Kidney epithelial cell (primary cell): ENCODE data around the gene CCDC88C. TPM values are rescaled to one million over a fixed set of nuclear protein-coding genes. Genes with fewer than 3 reads are reported as not detected.

ENCODE experiments used
- DNase-seq: peaks from one replicate; pipeline ENCODE4 v3.0.0-alpha.2; 2010; ENCODE audit warnings: low read depth
- H3K27me3 ChIP-seq: 2 replicates; pipeline ENCODE4 v1.6.0; 2011; ENCODE audit warnings: low read length; ENCODE audit not compliant: control insufficient read depth, insufficient read depth
- H3K36me3 ChIP-seq: 2 replicates; pipeline ENCODE4 v1.5.1; 2011; ENCODE audit warnings: low read length; ENCODE audit not compliant: control insufficient read depth, insufficient read depth
- H3K4me3 ChIP-seq: 2 replicates; pipeline ENCODE4 v1.5.1; 2011; ENCODE audit warnings: low read depth, mild to moderate bottlenecking, control low read depth, low read length
- CTCF ChIP-seq: IDR thresholded peaks from 2 replicates; pipeline ENCODE4 v1.5.1; 2011; ENCODE audit warnings: mild to moderate bottlenecking, moderate library complexity, low read length, control low read depth, inconsistent platforms; ENCODE audit not compliant: insufficient read depth, poor library complexity, severe bottlenecking
- total RNA-seq: library from RNA; depleted of rRNA; stranded (reverse); fragments of >200 nt; gene quantifications from 2 replicates; pipeline ENCODE4 v1.2.3, GENCODE V29; 2015

Gene CCDC88C
- total RNA-seq, 1 donor from 2014 or later = 22.4 TPM

- DNase-seq = no peak
- Histone ChIP-seq H3K4me3 (no peak overlapping the region), H3K27me3 (no peaks in the 10 kb centered on the region), H3K36me3 (no peaks in the 10 kb centered on the region)
- TF ChIP-seq CTCF = no peak
Measured at GRCh38 chr14:91295276-91295845, 122.3 kb downstream of the CCDC88C start.

GRCh38 chr14:91294153-91294552 lies 123.5 kb downstream of the CCDC88C start:
- no peak overlapping the region for H3K4me3 ChIP-seq
- no peaks in the 10 kb centered on the region for H3K36me3 ChIP-seq
- no peak for DNase-seq
- no peaks in the 10 kb centered on the region for H3K27me3 ChIP-seq
- no peak for TF ChIP-seq CTCF

GRCh38 chr14:91293281-91293680 lies 124.3 kb downstream of the CCDC88C start:
- no peak for TF ChIP-seq CTCF
- no peak for DNase-seq
- no peaks in the 10 kb centered on the region for H3K27me3 ChIP-seq
- no peaks in the 10 kb centered on the region for H3K36me3 ChIP-seq
- no peak overlapping the region for H3K4me3 ChIP-seq

- no peaks in the 10 kb centered on the region for H3K27me3 ChIP-seq
- H3K4me3 ChIP-seq = no peak overlapping the region
- TF ChIP-seq CTCF = no peak
- no peaks in the 10 kb centered on the region for H3K36me3 ChIP-seq
- no peak for DNase-seq
Measured at GRCh38 chr14:91292491-91292890, 125.1 kb downstream of the CCDC88C start.

GRCh38 chr14:91291786-91292405 lies 125.7 kb downstream of the CCDC88C start:
- DNase-seq = no peak
- Histone ChIP-seq H3K27me3 (no peaks in the 10 kb centered on the region), H3K36me3 (no peaks in the 10 kb centered on the region), H3K4me3 (no peak overlapping the region)
- no peak for TF ChIP-seq CTCF

GRCh38 chr14:91290986-91291385 lies 126.6 kb downstream of the CCDC88C start:
- Histone ChIP-seq H3K4me3 (no peak overlapping the region), H3K36me3 (no peaks in the 10 kb centered on the region), H3K27me3 (no peaks in the 10 kb centered on the region)
- no peak for DNase-seq
- TF ChIP-seq CTCF = no peak
